HepG2 (cell line): ENCODE results near the gene SLC23A3. TPM values are rescaled to one million over a fixed set of nuclear protein-coding genes. Genes with fewer than 3 reads are reported as not detected.

Experiments
- ARID4A ChIP-seq: sonication (generic); formaldehyde crosslinking; IDR thresholded peaks from 2 replicates; pipeline ENCODE4 v1.5.0; 2020; ENCODE audit warnings: mild to moderate bottlenecking, missing genetic modification reagents, borderline replicate concordance
- ATF2 ChIP-seq: sonication (generic); formaldehyde crosslinking; IDR thresholded peaks from 2 replicates; pipeline ENCODE4 v1.4.0; 2020; ENCODE audit warnings: missing genetic modification reagents
- HHEX ChIP-seq: IDR thresholded peaks from 2 replicates; pipeline ENCODE4 v1.6.1; 2016; ENCODE audit warnings: control low read depth
- IRF2 ChIP-seq: IDR thresholded peaks from 2 replicates; pipeline ENCODE4 v1.6.1; 2018; ENCODE audit warnings: missing genetic modification reagents, missing compliant biosample characterization
- JARID2 ChIP-seq: sonication (generic); formaldehyde crosslinking; IDR thresholded peaks from 2 replicates; pipeline ENCODE4 v1.8.1; 2023; ENCODE audit warnings: missing genetic modification reagents, inconsistent platforms; ENCODE audit not compliant: insufficient replicate concordance
- JUND ChIP-seq: sonication (generic); formaldehyde crosslinking; IDR thresholded peaks from 2 replicates; pipeline ENCODE4 v1.8.0; 2022; ENCODE audit warnings: mild to moderate bottlenecking, missing genetic modification reagents
- MEIS2 ChIP-seq: sonication (generic); formaldehyde crosslinking; IDR thresholded peaks from 2 replicates; pipeline ENCODE4 v1.9.0; 2021; ENCODE audit warnings: mild to moderate bottlenecking, missing genetic modification reagents
- NCOA2 ChIP-seq: sonication (generic); formaldehyde crosslinking; IDR thresholded peaks from 2 replicates; pipeline ENCODE4 v1.8.0; 2022; ENCODE audit warnings: inconsistent platforms
- NFRKB ChIP-seq: fragments of 450-650 bp; IDR thresholded peaks from 2 replicates; pipeline ENCODE4 v1.6.1; 2017
- RAD51 ChIP-seq: fragments of 450-650 bp; IDR thresholded peaks from 2 replicates; pipeline ENCODE4 v1.6.1; 2016; ENCODE audit warnings: borderline replicate concordance
- SNAPC2 ChIP-seq: sonication (generic); formaldehyde crosslinking; IDR thresholded peaks from 2 replicates; pipeline ENCODE4 v1.8.1; 2022; ENCODE audit warnings: mild to moderate bottlenecking, missing genetic modification reagents
- SOX5 ChIP-seq: IDR thresholded peaks from 2 replicates; pipeline ENCODE4 v1.6.1; 2016; ENCODE audit warnings: borderline replicate concordance
- TAF1 ChIP-seq: sonication (generic); formaldehyde crosslinking; IDR thresholded peaks from 2 replicates; pipeline ENCODE4 v1.4.0; 2020; ENCODE audit warnings: missing genetic modification reagents
- THAP11 ChIP-seq: IDR thresholded peaks from 2 replicates; pipeline ENCODE4 v1.6.1; 2016; ENCODE audit warnings: missing biosample characterization, missing genetic modification reagents
- YEATS2 ChIP-seq: sonication (generic); formaldehyde crosslinking; IDR thresholded peaks from 2 replicates; pipeline ENCODE4 v1.4.0; 2020; ENCODE audit warnings: missing genetic modification reagents, borderline replicate concordance
- ZBTB20 ChIP-seq: sonication (generic); formaldehyde crosslinking; IDR thresholded peaks from 2 replicates; pipeline ENCODE4 v1.8.1; 2023; ENCODE audit warnings: missing genetic modification reagents, low read depth, mild to moderate bottlenecking, borderline replicate concordance
- ZBTB37 ChIP-seq: sonication (generic); formaldehyde crosslinking; IDR thresholded peaks from 2 replicates; pipeline ENCODE4 v1.4.0; 2020; ENCODE audit warnings: mild to moderate bottlenecking, missing genetic modification reagents
- ZBTB39 ChIP-seq: sonication (generic); formaldehyde crosslinking; IDR thresholded peaks from 2 replicates; pipeline ENCODE4 v1.5.0; 2020; ENCODE audit warnings: missing genetic modification reagents
- ZNF44 ChIP-seq: sonication (generic); formaldehyde crosslinking; IDR thresholded peaks from 2 replicates; pipeline ENCODE4 v1.5.1; 2020; ENCODE audit warnings: mild to moderate bottlenecking, missing genetic modification reagents
- ZNF501 ChIP-seq: sonication (generic); formaldehyde crosslinking; IDR thresholded peaks from 2 replicates; pipeline ENCODE4 v1.5.1; 2020; ENCODE audit warnings: mild to moderate bottlenecking, moderate library complexity, missing genetic modification reagents
- polyA plus RNA-seq, 8 experiments: library from polyadenylated mRNA; depleted of rRNA in 3 of 8; stranded (reverse) in 7 of 8; unstranded in 1 of 8; fragments of >200 nt; fragmentation: Illumina TruSeq in 4 of 8; extraction: Trizol in 4 of 8; gene quantifications; 2 replicates each; pipeline versions ENCODE4 v1.2.1 to v1.2.3, GENCODE V29; 2011 to 2016; ENCODE audit warnings: low read depth in 4 of 8, missing spikeins in 1 of 8, mixed read lengths in 1 of 8; ENCODE audit not compliant: insufficient read depth in 1 of 8
- total RNA-seq, 5 experiments: library from RNA; depleted of rRNA; stranded (reverse); fragments of >200 nt; fragmentation: Illumina TruSeq; extraction: Trizol; gene quantifications; 2 replicates each; pipeline ENCODE4 v1.2.3, GENCODE V29; 2016; ENCODE audit warnings: low read depth in 1 of 5

SLC23A3 gene
- total and polyA plus RNA-seq, 2 of the 13 experiments (the other 11 are each of a cell fraction or from before 2014, with no cell fraction given), result 0.38 to 0.78 TPM

GRCh38 chr2:219207884-219208740 is 38.3 kb upstream of the SLC23A3 start (continued):
- TF ChIP-seq ZBTB37 (CRISPR knock-in tag) (peak; percentile 34; the same call in 1 of the 2 replicates), HHEX (CRISPR knock-in tag) (0 out of 2 replicates have a peak, but pooled peaks have one; percentile 58), ZNF501 (CRISPR knock-in tag) (peak; percentile 63), MEIS2 (CRISPR knock-in tag) (peak; percentile 59; the same call in 1 of the 2 replicates), ZNF44 (0 out of 2 replicates have a peak, but pooled peaks have one; percentile 10), SOX5 (CRISPR knock-in tag) (peak; percentile 77; the same call in 1 of the 2 replicates), ZBTB39 (CRISPR knock-in tag) (peak; percentile 46; the same call in 1 of the 2 replicates), ARID4A (peak; percentile 54; the same call in 1 of the 2 replicates), SNAPC2 (CRISPR knock-in tag) (no peak), ATF2 (peak; percentile 63), IRF2 (CRISPR knock-in tag) (peak; percentile 72; the same call in 1 of the 2 replicates), ZBTB20 (CRISPR knock-in tag) (0 out of 2 replicates have a peak, but pooled peaks have one; percentile 33), THAP11 (CRISPR knock-in tag) (peak; percentile 71), NFRKB (no peak), RAD51 (no peak), JUND (CRISPR knock-in tag) (peak; percentile 53; the same call in 1 of the 2 replicates), NCOA2 (CRISPR knock-in tag) (peak; percentile 75), TAF1 (CRISPR knock-in tag) (peak; percentile 49), YEATS2 (peak; percentile 24; the same call in 1 of the 2 replicates), JARID2 (CRISPR knock-in tag) (peak; percentile 71)
